HPDE6-E6E7 (cell line): ENCODE results near the gene CCM2.

Source experiments
- DNase-seq: peaks from one replicate; pipeline ENCODE4 v3.0.0; 2011; ENCODE audit warnings: missing footprints; ENCODE audit errors: extremely low spot score

Gene CCM2

DNA sequence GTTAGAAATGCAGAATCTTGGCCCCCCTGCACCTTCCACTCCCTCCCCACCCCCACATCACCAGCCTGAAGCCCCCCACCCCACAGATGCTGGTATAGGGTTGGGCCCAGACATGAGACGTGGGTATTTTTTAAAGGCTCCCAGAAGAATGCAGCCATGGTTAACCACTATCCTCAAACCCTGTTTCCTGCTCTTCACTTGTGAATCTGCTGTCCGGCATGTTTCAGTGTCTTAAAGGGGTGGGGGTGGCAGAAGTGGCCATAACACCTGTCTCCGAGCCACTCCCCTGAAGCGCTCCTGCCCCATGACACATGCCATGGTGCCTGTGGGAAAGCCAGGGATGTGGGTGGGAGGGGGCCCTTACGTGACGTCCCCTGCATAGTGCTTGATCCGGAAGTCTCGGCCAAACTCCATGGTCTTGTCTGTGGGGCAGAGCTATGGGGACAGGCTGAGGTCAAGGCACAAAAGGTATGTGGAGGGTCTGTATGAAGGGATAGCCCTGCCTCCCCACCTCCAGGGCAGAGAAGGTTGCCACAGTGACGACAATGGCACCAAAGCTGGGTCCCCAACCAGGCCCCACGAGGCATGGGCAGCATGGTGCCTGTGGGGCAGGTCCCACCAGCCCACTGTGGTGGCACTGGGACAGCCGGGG lies 30.8 kb upstream of the CCM2 start:
- DNase-seq, result no peak

- DNase-seq, result no peak
Measured at GRCh38 chr7:44969701-44970522, 30.1 kb upstream of the CCM2 start.

DNA sequence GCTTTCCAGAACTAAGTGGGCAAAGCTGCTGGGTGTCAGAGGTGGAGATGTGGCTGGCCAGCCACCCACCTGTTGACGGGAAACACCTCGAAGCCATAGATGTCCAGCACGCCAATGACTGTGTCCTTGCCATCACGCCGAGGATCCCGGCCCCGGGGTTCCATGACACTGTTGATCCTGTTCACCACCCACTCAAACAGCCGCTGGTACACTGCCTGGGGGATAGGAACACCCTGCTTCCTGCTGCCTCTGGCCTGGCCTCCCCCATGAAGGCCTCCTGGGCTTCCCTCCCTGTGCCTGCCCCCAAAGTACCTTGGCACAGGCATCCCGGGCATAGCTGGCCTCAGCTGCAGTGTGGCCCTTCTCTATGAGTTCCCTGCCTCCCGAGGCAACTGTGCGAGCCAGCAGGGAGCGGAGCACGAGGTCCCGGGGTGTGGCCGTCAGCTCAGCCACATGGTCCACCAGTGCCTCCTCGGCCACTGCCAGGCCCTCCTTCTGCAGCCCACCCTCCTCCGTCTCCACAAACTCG lies 29.4 kb upstream of the CCM2 start:
- DNase-seq, result no peak

GRCh38 chr7:44971188-44971901 lies 28.7 kb upstream of the CCM2 start:
- DNase-seq, result no peak

GRCh38 chr7:44971902-44972441 lies 28.0 kb upstream of the CCM2 start:
- no peak for DNase-seq

DNA sequence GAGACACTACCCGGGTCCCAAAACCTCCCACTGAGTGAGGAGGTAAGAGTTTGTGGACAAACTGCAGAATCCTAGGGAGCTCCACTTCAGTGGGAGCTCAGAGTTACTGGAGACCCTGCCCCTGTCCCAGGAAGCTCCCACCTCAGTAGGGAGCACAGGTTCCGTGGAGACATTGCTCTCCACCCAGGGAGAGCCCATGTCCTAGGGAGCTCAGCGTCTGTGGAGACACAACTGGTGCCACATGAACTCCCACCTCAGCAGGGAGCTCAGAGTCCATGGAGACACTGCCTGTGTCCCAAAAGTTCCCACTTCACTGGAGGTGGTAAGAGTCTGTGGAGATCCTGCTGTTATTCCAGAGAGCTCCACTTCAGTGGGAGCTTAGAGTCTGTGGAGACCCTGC lies 27.4 kb upstream of the CCM2 start:
- no peak for DNase-seq

GRCh38 chr7:44973610-44974401 lies 26.2 kb upstream of the CCM2 start:
- no peak for DNase-seq

DNA sequence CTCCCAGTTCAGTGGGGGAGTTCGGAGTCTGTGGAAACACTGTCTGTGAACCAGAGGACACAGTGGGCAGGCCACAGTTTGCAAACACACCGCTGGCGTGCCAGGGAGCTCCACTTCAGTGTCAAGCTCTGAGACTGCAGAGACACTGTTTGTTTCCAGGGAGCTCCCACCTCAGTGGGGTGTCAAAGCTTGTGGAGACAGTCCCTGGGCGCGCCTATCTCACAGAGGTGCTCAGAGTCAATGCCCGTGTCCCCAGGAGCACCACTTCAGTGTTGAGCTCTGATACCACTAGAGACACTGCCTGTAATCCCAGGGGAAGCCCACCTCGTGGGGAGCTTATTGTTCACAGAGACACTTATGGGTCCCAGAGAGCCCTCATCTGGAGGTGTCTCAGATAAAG lies 25.5 kb upstream of the CCM2 start:
- no peak for DNase-seq

DNA sequence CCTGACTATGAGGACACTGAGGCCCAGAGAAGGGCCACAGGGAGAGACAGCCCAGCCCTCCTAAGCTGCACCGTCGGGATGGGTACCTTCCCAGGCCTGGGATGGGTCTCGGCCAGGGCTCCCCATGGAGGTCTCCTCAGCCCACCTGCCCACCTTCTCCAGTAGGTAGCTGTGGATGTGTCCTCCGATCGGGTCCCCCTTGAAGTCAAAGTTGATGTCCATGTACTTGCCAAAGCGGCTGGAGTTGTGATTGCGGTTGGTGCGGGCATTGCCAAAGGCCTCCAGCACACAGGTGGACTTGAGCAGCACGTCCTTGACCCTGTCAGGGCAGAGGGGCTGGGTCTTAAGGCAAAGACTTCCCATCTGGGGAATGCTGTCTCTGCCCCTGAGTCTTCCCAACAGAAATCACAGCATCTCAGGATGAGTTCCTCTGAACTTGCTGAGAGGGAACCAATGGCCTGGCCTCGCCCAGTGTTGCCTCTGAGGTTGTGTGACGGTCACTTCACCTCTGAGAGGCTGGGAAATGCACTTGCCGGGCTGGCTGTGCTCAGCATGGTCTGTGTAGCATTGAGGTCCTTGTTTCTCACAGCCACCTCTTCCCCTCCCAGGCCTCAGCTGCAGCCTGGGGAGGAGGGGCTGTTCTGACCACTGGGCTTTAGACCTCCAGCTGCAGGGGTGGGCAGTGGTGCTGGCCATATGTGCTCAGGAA lies 24.5 kb upstream of the CCM2 start:
- DNase-seq, result no peak

DNA sequence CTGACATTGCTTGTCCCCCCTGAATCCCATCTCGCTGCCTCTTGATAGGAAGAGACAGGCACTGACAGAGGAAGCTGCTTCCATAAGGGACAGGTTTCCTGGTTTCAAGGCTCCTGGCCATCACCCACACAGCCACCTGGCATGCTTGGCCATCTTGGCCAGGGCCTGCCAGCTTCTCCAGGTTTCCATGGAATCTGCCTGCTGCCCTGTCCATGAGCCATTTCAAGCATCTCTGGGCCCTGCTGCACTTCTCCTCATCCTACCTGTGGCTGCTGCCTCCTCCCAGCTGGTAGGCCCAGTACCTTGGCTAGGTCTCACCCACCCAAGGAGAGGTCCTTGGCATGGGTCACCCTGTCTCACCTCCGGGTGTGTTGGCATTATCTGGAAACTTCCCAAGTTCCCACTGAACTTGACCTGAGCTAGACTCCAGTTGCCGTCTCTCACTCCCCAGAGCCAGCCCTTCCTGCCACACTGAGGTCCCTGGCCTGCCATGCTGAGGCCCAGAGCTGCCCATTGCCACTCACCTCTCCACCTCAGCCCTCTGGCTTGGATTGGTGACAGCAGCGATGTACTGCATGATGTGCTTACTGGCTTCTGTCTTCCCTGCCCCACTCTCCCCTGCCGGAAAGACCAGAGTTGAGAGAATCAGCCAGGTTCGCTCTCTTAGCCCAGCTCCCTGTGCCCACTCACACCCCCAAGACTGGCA lies 23.8 kb upstream of the CCM2 start:
- no peak for DNase-seq

DNA sequence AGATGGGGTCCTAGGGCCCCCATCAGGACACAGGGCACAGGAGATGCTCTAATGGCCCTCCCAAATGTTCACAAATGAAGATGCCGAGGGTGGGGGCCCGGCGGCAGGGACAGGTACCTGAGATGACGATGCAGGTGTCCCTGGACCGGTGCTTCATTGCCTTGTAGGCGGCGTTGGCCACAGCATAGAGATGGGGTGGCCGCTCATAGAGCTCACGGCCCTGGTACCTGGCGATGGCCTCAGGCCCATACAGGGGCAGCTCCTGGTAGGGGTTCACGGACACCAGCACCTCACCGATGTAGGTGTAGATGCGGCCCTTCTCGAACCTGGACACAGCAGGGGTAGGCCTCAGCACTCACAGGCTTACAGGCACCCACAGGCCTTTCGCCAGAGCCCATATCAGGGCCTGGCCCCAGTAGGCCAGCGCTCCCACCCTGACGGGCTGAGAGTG lies 23.2 kb upstream of the CCM2 start:
- DNase-seq, result no peak

- DNase-seq, result no peak
Measured at GRCh38 chr7:44977304-44977958, 22.6 kb upstream of the CCM2 start.

DNA sequence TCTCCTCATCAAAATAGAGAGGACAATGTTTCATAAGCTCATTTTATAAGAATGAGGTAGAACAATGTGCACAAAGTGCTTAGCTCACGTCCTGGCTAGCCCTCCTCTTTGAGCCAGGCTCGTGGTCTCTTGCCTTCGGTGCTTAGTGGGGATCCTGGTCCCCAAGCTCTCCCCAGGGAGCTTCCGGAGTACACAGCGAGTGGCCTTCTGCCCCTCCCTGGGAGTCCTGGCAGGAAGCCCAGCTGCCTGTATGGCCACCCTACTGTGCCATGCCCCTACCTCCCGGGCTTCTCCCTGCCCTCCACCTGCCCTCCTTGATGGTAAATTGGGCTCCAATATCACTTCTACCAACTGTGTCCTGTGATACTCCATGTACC lies 22.1 kb upstream of the CCM2 start:
- DNase-seq, result no peak

GRCh38 chr7:44978511-44979366 lies 21.3 kb upstream of the CCM2 start, which contains the start of gene MYO1G:
TSS of gene MYO1G (minus strand) at chr7:44979015. CDS start at chr7:44978961, 54 bp downstream.
- no peak for DNase-seq

- no peak for DNase-seq
Measured at GRCh38 chr7:44979481-44980392, 20.3 kb upstream of the CCM2 start.

DNA sequence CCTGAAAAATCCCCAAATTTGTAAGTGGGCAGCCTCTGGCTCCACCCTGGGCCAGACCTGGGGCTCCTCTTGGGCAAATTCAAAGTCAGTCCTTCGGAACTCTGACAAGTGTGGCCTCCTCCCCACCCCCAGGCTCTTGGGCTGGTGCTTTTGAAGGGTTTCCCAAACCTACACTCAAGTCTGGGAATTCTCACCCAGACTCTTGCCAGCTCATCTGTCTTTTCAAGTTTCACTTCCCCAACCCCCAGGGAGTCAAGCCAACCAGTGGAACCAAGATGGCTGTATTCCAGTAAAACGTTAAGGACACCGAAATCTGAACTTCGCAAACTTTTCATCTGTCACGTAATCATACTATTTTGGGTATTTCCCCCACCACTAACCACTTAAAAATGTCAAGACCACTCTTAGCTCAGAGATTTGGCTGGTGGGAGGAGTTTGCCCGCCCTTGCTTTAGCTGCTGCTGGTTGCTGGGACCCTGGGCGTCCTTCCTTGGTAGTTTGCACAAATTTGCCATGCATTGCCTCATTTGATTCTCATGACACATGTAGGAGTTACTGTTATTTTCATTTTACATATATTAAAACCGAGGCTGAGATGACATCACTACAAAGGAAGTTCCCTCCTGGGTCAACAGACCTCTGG lies 19.5 kb upstream of the CCM2 start:
- no peak for DNase-seq
